Right lobe of liver (tissue), 6 donors: ENCODE data around the gene MAP4K2. TPM values are rescaled to one million over a fixed set of nuclear protein-coding genes. Genes with fewer than 3 reads are reported as not detected.
A peak's percentile ranks its signal among the peaks of the same experiment; 100 is the strongest.

ENCODE experiments used
- ATAC-seq, 4 donors: fragments of 200-7000 bp; cut with Tn5 transposase; one replicate each; pipeline ENCODE4 v1.9.1; 2020; ENCODE audit warnings: mild to moderate bottlenecking in 4 of 4, moderate library complexity in 4 of 4
- DNase-seq, 3 donors: peaks; one replicate each; pipeline ENCODE4 v3.0.0-alpha.2; 2020
- H3K27ac ChIP-seq, 3 donors: fragments of 200-600 bp; one replicate each; pipeline ENCODE4 v1.8.0; 2022
- H3K27me3 ChIP-seq, 2 donors: fragments of 200-600 bp; one replicate each; pipeline ENCODE4 v1.8.0; 2022
- H3K36me3 ChIP-seq, 4 donors: fragments of 200-600 bp; sonication (generic) in 1 of 4; one replicate each; pipeline versions ENCODE4 v1.5.1 to v1.8.0; 2017 to 2022; ENCODE audit warnings: control low read depth in 1 of 4
- H3K4me1 ChIP-seq, 4 donors: fragments of 200-600 bp; sonication (generic) in 1 of 4; one replicate each; pipeline versions ENCODE4 v1.5.1 to v1.8.0; 2017 to 2022; ENCODE audit warnings: control low read depth in 1 of 4
- H3K4me3 ChIP-seq, 3 donors: fragments of 200-600 bp; one replicate each; pipeline ENCODE4 v1.8.0; 2022
- H3K9me3 ChIP-seq, 4 donors: fragments of 200-600 bp; sonication (generic) in 1 of 4; one replicate each; pipeline versions ENCODE4 v1.5.1 to v1.8.0; 2017 to 2022; ENCODE audit warnings: control low read depth in 1 of 4
- POLR2A ChIP-seq: fragments of 450-650 bp; IDR thresholded peaks from one replicate; pipeline ENCODE4 v1.6.1; 2017; ENCODE audit warnings: antibody characterized with exemption, mild to moderate bottlenecking
- WGBS: methylation state at CpG from one replicate; pipeline ENCODE4 v1.1.6; 2018; ENCODE audit warnings: low coverage, low lambda C conversion rate; ENCODE audit not compliant: insufficient coverage; ENCODE audit errors: missing lambda C conversion rate; 5-methylcytosine and 5-hydroxymethylcytosine counted together
- intact Hi-C, 2 donors: fragments of 100-400 bp; cut with DNase I; formaldehyde crosslinking; loops; one replicate each; pipeline versions ENCODE4 v1.11.2 to v1.14.1; 2022
- total RNA-seq, 6 experiments: library from RNA; depleted of rRNA in 2 of 6; stranded (reverse); fragments of >200 nt in 2 of 6; fragmentation: NEBNext Ultra II Directional in 3 of 6; extraction: Animal tissue kit (Norgen Biotek cat#: 25700) in 3 of 6; gene quantifications; one replicate each; pipeline versions ENCODE4 v1.1.0 to v1.2.4, GENCODE V29; 2016 to 2023
- TF ChIP-seq, protein P1 (sequence below), 4 donors: fragments of 200-600 bp in 3 of 4; fragments of 450-650 bp in 1 of 4; IDR thresholded peaks; one replicate each; pipeline versions ENCODE4 v1.5.1 to v1.8.0; 2016 to 2022; ENCODE audit warnings: antibody characterized with exemption in 4 of 4, mild to moderate bottlenecking in 2 of 4
- donor health status: DM: no; HTN: yes; CAD: no.
- donor health status: DM: no; HTN: no; CAD: no.
- donor health status: DM: no; HTN: no; CAD: no.
- donor health status: DM: no; HTN: yes; CAD: no.
- donor health status: DM: no; HTN: yes; CAD: no.

MAP4K2 gene
- total RNA-seq, 6 experiments from 2014 or later: 3.4 to 14.7 (median 4.8) TPM

DNA sequence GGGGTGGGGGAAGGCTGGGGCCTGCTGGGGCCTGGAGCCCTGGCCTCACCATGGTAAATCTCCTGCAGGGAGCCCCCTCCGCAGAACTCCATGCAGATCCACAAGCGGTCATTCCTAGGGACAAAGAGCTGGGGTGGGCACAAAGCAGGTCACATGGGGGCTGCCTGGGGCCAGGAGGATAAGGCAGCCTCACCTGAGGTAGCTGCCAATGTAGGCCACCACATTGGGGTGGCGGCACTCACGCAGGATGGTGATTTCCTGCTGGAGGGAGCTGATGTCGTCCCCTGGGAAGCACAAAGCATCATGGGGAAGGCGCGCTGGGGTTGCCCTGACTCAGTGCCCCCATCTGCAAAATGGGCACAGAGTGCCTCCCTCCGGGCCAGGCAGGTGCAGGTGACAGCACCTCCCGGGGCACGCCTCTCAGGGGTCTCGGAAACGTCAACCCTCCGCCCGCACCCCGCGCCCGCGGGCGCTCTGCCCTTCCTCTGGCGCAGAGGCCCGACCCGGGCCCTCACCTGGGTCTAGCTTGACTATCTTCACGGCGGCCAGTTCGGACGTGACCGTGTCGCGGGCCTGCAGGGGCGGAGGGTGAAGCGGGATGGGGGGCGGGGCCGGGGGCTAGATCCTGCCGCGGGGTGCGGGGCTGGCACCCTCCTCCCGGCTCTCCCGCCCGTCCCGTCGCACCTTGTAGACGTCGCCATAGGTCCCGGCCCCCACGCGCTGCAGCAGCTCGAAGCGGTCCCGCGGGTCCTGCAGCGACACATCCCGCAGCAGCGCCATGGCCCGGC, 450 bp downstream of the MAP4K2 start:
- Histone ChIP-seq H3K4me1 (peaks cover 0 to 10% (median 4%) of the 10 kb centered on the region in 4 donors), H3K36me3 (peaks cover 0 to 15% (median under 1%) of the 10 kb centered on the region in 4 donors), H3K27me3 (no peaks in the 10 kb centered on the region), H3K4me3 (peak overlapping the region; percentile 44 to 67 (median 55)), H3K9me3 (no peaks in the 10 kb centered on the region), H3K27ac (peak overlapping the region in 2 of 3 donors; percentile 0 to 37)
- DNase-seq (peak in 1 of 3 donors; percentile 66), ATAC-seq (peak in 1 of 4 donors; percentile 1)
- WGBS: no CpG with 5 or more reads among the region's 54 CpGs
- intact Hi-C loops: no loop called here
- TF ChIP-seq, protein P1, sequence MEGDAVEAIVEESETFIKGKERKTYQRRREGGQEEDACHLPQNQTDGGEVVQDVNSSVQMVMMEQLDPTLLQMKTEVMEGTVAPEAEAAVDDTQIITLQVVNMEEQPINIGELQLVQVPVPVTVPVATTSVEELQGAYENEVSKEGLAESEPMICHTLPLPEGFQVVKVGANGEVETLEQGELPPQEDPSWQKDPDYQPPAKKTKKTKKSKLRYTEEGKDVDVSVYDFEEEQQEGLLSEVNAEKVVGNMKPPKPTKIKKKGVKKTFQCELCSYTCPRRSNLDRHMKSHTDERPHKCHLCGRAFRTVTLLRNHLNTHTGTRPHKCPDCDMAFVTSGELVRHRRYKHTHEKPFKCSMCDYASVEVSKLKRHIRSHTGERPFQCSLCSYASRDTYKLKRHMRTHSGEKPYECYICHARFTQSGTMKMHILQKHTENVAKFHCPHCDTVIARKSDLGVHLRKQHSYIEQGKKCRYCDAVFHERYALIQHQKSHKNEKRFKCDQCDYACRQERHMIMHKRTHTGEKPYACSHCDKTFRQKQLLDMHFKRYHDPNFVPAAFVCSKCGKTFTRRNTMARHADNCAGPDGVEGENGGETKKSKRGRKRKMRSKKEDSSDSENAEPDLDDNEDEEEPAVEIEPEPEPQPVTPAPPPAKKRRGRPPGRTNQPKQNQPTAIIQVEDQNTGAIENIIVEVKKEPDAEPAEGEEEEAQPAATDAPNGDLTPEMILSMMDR (IDR thresholded peaks at IDR 0.05): no peak
- TF ChIP-seq POLR2A: no peak

- H3K27me3 ChIP-seq: no peaks in the 10 kb centered on the region
- H3K4me3 ChIP-seq: peak overlapping the region in 1 of 3 donors; percentile 67
- intact Hi-C loops: no loop called here
- DNase-seq (peak in 1 of 3 donors; percentile 53), ATAC-seq (no peak)
- H3K36me3 ChIP-seq: peaks cover 0 to 15% (median under 1%) of the 10 kb centered on the region in 4 donors
- WGBS: 30% methylated on average over 5 of the region's 13 CpGs
- peak overlapping the region; percentile 0 to 37 (median 8) for H3K27ac ChIP-seq
- no peaks in the 10 kb centered on the region for H3K9me3 ChIP-seq
- TF ChIP-seq, protein P1 (IDR thresholded peaks at IDR 0.05): no peak
- no peak for TF ChIP-seq POLR2A
- H3K4me1 ChIP-seq: peaks cover 0 to 10% (median 4%) of the 10 kb centered on the region in 4 donors
Measured at GRCh38 chr11:64801561-64802369, 1.2 kb downstream of the MAP4K2 start.

- ATAC-seq (no peak), DNase-seq (no peak)
- H3K4me1 ChIP-seq: peaks cover 0 to 10% (median 4%) of the 10 kb centered on the region in 4 donors
- H3K4me3 ChIP-seq: no peak overlapping the region
- WGBS: 78% methylated on average over 6 of the region's 9 CpGs
- H3K27me3 ChIP-seq: no peaks in the 10 kb centered on the region
- no peak overlapping the region for H3K27ac ChIP-seq
- intact Hi-C loops: no loop called here
- TF ChIP-seq, protein P1 (IDR thresholded peaks at IDR 0.05): no peak
- TF ChIP-seq POLR2A: no peak
- no peaks in the 10 kb centered on the region for H3K9me3 ChIP-seq
- peaks cover 0 to 15% (median under 1%) of the 10 kb centered on the region in 4 donors for H3K36me3 ChIP-seq
Measured at GRCh38 chr11:64801158-64801464, 1.9 kb downstream of the MAP4K2 start.

- H3K9me3 ChIP-seq: no peaks in the 10 kb centered on the region
- H3K36me3 ChIP-seq: peaks cover 0 to 14% (median under 1%) of the 10 kb centered on the region in 4 donors
- ATAC-seq (no peak), DNase-seq (peak in 1 of 3 donors; percentile 58)
- no peak overlapping the region for H3K4me3 ChIP-seq
- no peak overlapping the region for H3K27ac ChIP-seq
- WGBS: 56% methylated on average over 8 of the region's 26 CpGs
- H3K27me3 ChIP-seq: no peaks in the 10 kb centered on the region
- intact Hi-C loops: no loop called here
- peaks cover 0 to 10% (median 4%) of the 10 kb centered on the region in 4 donors for H3K4me1 ChIP-seq
- TF ChIP-seq, protein P1 (IDR thresholded peaks at IDR 0.05): no peak
- TF ChIP-seq POLR2A: no peak
Measured at GRCh38 chr11:64800303-64801157, 2.5 kb downstream of the MAP4K2 start.
